Measurements from ENCODE around the gene TRAPPC2.
A peak's percentile ranks its signal among the peaks of the same experiment; 100 is the strongest.
"Not testable (repeated sequence)": the region's sequence is repeated elsewhere in the genome, so short reads cannot be mapped to it uniquely, and the experiment has no call there.

TRAPPC2 gene

GRCh38 chrX:13747836-13748235, 13.4 kb upstream of the TRAPPC2 start:
- DNase-seq (ENCODE audit: low read depth): no peak

- peak; percentile 22 for DNase-seq (ENCODE audit: low read depth)
These were observed 8.2 kb upstream of the TRAPPC2 start for GRCh38 chrX:13742397-13743176.

- DNase-seq (ENCODE audit: low read depth): no peak
These were observed 7.3 kb upstream of the TRAPPC2 start for GRCh38 chrX:13741695-13742094.

- no peak for DNase-seq (ENCODE audit: low read depth)
These were observed 914 bp downstream of the TRAPPC2 start for GRCh38 chrX:13733506-13733905.

- no peak for DNase-seq (ENCODE audit: low read depth)
These were observed 2.0 kb downstream of the TRAPPC2 start for GRCh38 chrX:13732246-13733067.

- not testable (repeated sequence) for DNase-seq (ENCODE audit: low read depth)
These were observed 3.9 kb downstream of the TRAPPC2 start for GRCh38 chrX:13730523-13730922.

- not testable (repeated sequence) for DNase-seq (ENCODE audit: low read depth)
These were observed 7.8 kb downstream of the TRAPPC2 start for GRCh38 chrX:13726583-13726982.

DNA sequence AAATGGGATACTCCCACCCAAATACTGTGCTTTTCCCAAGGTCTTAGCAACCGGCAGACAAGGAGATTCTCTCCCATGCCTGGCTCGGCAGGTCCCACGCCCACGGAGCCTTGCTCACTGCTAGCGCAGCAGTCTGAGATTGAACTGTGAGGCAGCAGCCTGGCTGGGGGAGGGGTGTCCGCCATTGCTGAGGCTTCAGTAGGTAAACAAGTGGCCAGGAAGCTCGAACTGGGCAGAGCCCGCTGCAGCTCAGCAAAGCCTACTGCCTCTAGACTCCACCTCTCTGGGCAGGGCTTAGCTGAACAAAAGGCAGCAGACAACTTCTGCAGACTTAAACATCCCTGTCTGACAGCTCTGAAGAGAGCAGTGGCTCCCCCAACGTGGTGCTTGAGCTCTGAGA, 9.5 kb downstream of the TRAPPC2 start:
- DNase-seq (ENCODE audit: low read depth): peak; percentile 12

DNA sequence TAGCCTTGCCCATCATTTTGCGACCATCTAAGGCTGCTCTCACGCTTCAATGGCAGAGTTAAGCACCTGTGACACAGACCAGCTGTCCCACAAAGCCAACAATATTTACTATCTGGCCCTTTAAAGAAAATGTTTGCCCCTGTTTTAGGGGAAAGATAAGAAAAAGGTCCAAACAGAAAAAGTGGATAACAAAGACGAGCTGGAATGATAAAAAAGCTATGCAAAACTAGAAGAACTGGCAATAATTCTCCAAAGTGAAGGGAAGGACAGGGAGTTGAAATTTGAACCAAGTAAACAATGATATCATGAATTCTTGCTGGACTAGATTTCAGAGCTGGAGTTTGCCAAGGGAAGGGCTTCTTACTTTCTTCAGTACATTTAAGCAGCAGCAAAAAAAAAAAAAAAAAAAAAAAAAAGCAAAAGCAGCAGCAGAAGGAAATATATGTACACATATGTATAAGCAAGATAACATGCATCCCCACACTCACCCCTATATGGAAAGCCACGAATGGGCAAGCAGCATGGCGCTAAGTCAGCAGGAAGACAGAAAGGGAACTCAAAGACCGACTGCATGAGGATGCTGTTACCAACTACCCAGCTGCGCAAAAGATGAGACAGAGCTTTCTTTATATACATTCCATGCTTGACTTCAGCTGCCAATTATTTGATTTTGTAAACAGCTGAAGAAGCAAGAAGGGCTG, 12.5 kb downstream of the TRAPPC2 start:
- no peak for DNase-seq (ENCODE audit: low read depth)

DNA sequence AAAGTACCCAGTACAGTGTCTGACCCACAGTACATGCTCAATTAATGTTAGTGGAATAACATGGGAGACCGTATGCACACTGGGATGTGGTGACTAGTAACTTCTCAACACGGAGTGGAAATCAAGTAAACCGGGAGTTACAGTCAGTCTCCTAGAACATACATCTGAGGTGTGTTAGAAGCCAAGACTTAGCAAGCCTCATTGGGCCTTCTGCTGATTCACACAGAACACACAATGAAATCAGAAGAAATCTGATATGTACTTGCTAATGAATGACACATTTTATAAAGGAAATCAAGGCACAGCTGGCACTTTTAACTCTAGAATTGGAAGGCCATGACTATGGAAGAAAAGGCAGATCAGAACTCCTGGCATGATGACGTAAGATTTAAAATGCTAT, 13.0 kb downstream of the TRAPPC2 start:
- DNase-seq (ENCODE audit: low read depth): no peak

- no peak for DNase-seq (ENCODE audit: low read depth)
These were observed 15.1 kb downstream of the TRAPPC2 start for GRCh38 chrX:13719192-13719856.

DNA sequence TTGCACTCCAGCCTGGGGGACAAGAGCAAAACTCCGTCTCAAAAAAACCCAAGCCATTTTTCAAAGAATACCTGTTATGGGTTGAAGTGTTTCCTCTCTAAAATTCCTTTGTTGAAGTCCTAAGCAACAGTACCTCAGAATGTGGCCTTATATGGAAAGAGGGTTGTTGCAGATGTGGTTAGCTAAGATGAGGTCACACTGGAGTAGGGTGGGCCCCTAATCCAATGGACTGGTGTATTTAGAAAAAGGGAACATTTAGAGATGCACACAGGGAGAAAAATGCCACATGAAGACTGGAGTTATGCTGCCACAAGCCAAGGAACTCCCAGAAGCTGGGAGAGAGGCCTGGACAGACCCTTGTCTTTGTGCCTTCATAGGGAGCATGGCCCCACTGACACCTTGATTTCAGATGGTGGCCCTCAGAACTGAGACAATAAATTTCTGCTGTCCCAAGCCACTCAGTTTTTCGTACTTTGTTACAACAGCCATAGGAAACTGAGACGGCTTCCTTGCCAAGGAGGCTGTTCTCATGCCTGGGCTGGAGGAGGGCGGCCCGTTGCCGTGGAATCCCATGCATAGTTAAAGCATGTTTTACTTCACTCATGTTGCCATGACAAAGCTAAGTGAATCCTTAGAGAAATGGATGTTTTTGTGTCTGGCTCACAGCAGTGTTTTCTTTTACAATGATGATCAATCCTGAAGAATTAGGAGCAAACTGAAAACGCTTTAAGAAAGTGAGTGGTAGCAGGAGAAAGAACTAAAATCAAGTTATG, 16.5 kb downstream of the TRAPPC2 start:
- no peak for DNase-seq (ENCODE audit: low read depth)

DNA sequence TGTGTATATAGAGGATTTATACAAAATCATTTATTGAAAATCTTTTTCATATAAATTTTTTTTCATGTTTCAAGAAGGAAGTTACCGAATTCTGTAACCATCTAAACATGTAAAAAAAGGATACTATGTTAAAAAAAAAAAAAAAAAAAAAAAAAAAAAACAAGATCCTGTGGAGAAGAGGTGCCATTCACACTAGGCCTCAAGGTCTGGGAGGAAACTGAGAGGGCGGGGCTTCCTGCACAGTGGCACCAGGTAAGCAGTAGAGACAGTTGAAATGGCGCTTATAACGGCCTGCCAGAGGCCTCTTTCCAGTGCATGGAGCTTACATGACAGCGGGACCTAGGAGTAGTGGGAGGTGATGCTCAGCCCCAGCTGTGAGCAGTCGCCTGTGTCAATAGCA, 17.5 kb downstream of the TRAPPC2 start:
- DNase-seq (ENCODE audit: low read depth): peak; percentile 4

DNA sequence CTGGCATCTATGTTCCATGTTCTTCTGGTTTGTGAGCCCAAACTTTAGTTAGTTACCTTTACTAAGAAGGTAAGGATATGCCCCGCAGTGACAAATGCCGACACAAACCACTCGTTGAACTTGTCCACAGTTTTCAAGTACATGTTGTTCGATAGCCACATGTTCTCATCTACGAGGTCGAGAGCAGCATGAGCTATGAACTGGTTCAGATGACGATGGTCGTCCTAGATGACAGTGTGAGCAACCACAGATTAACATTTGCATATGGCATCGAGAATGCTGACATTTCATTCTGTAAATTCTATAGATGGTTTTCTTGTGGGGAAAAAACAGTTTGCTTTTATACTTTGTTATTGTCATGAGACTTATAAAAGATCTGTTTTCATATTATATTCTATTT, 18.0 kb downstream of the TRAPPC2 start:
- DNase-seq (ENCODE audit: low read depth): no peak

GRCh38 chrX:13711141-13711540, 23.3 kb downstream of the TRAPPC2 start:
- no peak for DNase-seq (ENCODE audit: low read depth)

DNA sequence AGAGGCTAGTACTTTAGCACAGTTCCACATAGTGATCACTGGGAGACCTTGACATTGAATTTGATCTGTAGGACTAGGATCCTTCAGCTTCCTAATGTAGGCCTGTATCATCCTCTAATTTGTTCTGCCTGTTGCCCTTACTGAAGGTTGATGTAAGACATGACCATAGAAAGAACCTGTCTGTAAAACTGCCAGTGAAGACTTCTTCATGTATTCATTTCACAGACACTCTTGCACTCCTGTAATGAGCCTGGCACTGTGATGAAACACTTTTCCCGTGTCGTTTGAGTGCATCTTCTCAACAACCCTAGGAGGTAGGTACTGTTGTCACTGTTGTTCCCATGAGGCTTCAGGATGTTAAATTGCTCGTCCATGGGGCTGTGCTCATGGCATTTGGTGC, 30.8 kb downstream of the TRAPPC2 start:
- no peak for DNase-seq (ENCODE audit: low read depth)

- no peak for DNase-seq (ENCODE audit: low read depth)
These were observed 31.3 kb downstream of the TRAPPC2 start for GRCh38 chrX:13703135-13703534.

- no peak for DNase-seq (ENCODE audit: low read depth)
These were observed 32.2 kb downstream of the TRAPPC2 start for GRCh38 chrX:13702111-13702789.

GRCh38 chrX:13700380-13700779, 34.0 kb downstream of the TRAPPC2 start:
- no peak for DNase-seq (ENCODE audit: low read depth)

DNA sequence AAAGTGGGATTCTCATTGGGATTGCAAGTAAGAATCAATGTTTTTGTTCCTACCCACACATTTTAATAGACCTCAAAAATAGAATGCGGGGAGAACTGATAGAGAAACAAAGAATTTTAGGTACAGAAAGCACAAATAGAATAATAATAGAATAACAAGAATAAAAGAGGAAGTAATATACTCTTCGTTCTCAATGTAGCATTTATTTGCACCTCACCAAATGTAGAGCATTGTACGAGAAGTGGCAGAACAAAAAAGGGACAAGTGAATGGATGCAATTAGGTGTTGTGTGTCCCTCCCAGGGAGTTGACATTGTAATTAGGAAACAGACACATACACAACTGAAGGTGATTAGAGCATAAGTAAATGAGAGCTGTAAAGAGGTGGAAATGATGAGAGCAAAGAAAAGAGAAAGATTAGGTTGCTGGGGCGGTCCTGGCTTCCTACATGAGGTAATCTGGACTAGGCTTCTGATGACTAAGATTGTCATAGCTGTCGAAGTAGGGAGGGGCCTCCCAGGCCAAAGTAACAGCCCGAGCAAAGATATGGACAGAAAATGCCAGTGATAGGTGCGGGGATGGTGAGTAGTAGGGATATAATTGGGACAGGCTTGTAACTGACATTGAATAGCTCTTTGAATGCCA, 35.1 kb downstream of the TRAPPC2 start:
- DNase-seq (ENCODE audit: low read depth): no peak

Data from stimulated activated CD4-positive, alpha-beta T cell treated with anti-CD3 and anti-CD28 coated beads, Interleukin-2, amount 100 ng/mL, for 4 hours (primary cell).